Measurements from ENCODE around the gene GSTA1.

- TF ChIP-seq CTCF (IDR thresholded peaks at IDR 0.05) (no peak), POLR2A (IDR thresholded peaks at IDR 0.05) (no peak)
Observed at GRCh38 chr6:52849137-52849536, 45.5 kb upstream of the GSTA1 start.

Measured in right lobe of liver (tissue), 4 donors.